GM19043 (cell line): ENCODE measurements around the gene LRP1B.
"Not testable (repeated sequence)": the region's sequence is repeated elsewhere in the genome, so short reads cannot be mapped to it uniquely, and the experiment has no call there.

Experiments
- ATAC-seq: cut with Tn5 transposase; IDR thresholded peaks from one replicate; pipeline ENCODE4 v1.9.1; 2021; ENCODE audit warnings: low read depth; ENCODE audit not compliant: unreplicated experiment

LRP1B gene

DNA sequence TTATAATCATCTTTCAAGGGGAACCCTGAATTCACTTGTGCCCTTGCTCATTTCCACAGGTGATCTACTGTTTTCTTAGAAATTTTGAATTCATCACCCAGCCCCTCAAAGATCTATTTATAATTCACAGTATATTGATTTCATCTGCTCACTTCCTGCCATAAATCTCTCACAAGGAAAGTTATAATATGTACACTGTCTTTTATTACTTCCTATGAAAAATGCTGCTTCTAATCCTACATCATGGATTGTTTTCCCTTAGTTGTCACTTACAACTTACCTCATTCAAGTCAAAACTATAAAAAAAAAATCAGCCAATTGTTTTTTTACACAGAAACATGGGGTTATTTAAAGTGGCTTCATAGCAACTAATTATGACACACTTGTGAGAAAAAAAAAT lies 1443.0 kb downstream of the LRP1B start:
- ATAC-seq: no peak

DNA sequence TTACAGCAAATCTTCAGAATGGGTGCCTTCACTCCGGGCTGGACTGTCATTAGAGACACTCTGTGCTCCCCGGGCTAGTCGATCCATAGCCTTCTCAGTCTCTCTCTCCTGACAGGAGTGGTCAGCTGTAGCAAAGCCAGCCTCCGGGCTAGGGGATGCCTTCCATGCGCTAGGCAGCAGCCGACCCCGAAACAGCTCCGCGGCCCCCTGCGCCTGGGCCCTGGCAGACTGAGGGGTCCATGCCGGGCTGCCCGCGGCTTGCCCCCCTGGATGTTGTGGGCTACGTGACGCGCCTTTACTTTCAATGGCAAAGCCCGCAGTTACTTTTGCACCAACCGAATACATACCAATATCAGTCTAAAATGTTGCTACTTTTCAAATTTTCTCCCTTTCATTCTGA lies 1447.2 kb downstream of the LRP1B start:
- ATAC-seq: no peak

DNA sequence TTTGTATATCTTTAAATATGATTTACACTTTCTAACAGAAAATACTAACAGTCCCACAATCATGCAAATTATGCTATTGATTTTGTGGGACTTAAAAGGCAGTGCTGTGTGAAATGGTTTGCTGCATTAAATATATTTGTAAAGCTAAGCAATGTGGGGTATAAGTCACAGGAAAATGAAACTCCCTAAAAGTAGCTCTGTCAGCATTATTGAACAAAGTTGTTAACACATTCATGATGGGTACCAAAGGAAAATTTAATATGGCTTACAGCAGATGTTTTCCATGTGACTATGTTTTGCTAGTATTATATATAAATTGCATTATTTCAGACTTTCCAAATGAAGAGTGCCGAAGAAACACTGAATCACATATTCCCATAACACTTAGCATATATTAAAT lies 1450.0 kb downstream of the LRP1B start:
- ATAC-seq: no peak

DNA sequence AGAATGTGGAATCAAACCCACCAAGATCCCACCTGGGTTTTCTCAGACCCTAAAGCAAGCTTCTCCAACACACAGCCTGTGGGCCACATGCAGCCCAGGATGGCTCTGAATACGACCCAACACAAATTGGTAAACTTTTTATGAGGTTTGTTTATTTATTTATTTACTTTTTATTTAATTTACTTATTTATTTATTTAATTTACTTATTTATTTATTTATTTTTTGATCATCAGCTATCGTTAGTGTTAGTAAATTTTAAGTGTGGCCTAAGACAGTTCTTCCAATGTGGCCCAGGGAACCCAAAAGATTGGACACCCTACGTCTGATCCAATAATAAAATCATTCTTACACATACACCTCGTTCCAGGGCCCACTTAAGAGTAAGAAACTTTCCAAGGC lies 1451.1 kb downstream of the LRP1B start:
- no peak for ATAC-seq

DNA sequence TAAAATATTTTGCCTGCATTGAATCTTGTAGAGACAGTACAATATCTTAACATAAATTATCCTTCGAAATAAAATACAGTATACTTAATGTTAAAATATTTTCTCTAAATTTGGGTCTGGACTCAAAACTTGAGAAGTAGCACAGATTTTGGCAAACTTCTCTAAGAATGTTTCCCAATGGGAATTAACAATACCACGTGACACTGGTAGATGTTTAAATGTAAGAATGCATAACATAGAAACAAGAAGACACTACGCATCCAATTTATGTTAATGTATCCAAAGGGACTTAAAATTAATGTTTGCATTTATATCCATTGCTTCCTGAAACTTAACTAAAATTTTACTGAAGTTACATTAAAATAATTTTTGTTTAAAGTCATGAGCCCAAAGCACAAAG lies 1460.9 kb downstream of the LRP1B start:
- no peak for ATAC-seq

DNA sequence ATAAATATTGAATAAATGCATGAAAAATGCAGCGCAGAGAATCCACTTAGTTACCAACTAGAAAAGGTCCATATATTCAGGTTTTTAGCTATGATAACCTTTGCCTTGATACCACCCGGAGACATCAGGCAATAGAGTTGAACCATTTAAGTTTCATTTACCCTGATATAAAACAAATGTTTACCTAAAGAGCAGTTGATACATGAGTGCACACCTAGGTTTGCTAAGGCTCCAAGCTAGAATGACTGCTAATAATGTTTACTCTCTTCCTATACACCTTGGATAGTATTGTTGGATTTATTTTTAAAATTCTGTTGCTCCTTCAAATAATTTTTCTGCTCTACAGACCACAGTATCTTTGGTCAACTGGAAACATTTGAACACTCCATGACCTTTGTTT lies 1463.6 kb downstream of the LRP1B start:
- ATAC-seq: no peak

DNA sequence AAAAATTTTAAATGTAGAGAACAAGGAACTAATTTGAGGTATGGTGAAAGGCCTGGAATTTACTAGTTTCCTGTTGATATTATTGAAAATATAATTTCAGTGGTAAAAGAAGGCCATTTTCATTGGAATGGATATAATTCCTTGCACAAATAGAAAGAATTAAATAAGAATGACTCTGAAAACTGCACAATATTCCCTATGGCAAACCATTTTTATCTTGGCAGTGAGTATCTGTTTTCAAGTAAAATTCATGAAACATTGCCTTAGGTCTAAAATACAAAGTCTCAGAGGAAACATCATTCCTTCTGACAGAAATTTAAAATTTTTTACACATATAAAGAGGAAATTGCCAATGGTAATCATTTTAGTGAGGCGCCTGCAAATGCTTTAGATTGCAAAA lies 1468.3 kb downstream of the LRP1B start:
- no peak for ATAC-seq

DNA sequence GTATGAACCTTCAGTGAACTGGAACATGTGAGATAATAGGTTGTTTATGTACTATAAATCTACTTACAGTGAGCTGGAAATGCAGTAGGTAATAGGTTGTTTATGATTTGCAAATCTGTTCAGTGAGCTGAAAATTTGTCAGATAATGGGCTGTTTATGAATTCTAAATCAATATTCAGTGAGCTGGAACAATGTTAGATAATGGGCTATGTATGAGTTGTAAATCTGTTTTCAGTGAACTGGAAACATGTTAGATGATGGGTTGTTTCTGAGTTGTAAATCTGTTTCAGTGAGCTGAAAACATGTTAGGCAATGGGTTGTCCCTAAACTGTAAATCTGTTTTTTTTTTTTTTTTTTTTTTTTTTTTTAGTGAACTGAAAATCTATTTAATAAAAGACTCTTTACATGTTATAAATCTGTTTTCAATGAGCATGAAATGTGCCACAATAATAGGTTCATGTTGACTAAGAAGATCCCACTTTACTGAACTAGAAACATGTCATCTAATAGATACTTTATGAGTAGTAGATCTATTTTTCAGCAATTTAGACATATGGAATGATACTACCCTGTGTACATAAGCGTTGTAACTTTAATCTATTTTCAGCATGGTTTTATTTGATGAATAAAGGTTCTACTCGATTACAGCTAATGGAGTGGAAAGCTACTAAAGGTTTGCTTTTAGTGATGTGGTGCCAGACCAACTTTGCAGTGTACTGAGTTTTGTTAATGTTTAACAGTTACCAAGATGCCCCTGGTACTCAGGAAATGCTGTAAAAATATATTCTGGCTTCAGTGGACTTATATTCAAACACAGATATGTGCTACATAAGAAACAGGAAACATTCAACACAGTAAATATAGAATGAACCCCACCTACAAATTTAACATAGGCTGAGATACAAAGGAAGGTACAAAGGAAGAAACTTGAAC lies 1471.8 kb downstream of the LRP1B start:
- ATAC-seq: no peak

DNA sequence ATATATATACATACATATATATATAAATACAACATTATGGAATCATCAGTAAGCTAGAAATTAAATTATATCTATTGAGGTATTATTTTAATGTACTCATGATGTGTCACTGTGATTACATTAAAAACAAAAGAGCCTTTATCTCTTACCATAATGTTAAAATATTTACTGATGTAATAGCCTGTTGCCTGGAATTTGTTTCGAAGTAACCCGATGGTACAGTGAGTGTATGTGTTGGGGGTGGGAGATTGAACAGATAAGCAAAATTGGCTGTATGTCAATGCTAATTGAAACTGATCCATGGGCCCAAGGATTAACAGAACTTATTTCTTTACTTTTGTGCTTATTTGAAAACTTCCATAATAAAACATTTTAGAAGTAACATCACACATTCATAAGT lies 1473.2 kb downstream of the LRP1B start:
- ATAC-seq: no peak

DNA sequence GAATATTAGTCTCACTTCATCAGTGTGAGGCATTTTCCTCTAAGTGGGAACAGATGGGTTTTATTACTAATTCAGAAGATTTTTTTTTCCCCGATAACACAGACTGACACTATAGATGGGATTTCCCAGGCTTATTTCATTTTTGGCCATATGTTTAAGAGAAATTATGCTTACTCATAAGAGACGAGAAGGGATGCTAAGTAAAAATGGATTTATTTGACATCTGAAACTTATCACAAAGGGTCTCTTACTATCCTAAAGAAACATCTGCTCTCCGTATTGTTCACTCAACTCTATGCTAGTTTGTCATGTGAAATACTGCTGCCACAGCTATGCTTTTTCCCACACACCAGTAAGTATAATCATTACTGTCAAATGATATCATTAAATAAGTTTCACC lies 1476.3 kb downstream of the LRP1B start:
- no peak for ATAC-seq

DNA sequence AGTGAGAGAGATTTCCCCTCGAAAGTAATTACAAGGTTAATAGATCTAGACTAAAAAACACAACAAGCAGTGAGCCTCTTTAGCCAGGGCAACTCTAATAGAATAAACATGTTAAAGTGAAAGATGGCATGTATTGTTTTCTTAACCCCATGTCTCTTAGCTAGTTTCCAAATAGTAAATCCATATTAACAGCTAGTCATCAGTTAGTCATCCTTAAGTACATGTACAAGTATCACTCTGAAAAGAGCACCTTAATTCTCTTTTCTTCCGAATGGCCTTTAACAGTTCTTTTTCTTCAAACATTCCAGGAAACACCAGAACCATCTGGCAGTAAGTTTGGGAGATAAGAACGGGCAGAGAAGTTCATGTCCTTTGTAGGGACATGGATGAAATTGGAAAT lies 1480.0 kb downstream of the LRP1B start:
- no peak for ATAC-seq

DNA sequence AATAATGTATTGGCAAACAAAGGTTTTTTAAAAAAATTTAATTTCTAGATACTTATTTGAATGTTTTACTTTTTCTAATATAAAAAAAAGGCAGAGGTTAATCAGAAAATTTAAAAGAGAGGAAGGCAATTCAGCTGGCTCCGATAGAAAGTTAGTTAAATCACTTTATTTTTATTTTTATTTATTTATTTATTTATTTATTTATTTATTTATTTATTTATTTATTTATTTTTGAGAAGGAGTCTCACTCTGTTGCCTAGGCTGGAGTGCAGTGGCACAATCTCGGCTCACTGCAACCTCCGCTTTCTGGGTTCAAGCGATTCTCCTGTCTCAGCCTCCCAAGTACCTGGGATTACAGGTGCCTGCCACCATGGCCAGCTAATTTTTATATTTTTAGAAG lies 1480.7 kb downstream of the LRP1B start:
- not testable (repeated sequence) for ATAC-seq

DNA sequence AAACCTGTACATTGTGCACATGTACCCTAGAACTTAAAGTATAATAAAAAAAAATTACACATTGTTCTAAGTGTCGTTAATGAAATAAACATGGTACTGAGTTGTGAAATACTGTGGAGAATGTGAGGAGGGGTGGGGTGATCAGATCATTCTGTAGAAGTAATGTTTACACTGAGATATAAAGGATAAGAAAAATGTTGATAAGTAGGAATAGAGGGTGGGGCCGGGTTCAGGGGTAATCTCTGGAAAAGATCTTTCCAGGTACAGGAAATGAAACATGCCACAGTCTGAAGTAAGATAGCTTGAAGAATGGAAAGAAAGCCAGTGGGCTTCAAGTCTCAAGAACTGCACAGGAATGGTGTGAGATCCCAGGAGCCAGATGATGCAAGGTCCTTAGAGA lies 1482.4 kb downstream of the LRP1B start:
- no peak for ATAC-seq

DNA sequence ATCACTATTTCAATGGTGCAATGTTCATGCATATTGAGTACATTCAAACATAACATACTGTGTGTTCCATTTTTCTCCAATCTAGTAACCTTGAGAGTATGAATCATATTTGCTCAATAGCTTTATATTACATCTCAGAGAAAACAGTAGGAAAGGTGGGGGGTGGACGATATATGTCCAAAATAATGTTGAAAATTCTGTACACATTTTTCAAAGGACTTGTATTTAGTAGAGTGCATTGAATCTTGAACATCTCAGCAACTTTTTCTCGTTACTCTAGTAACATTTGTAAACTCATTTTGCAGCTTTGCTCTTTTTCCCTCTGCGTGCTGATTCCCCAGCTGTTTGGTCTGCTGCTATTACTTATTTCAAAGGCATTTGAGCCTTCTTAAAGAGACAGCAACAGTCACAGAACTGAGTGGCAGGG lies 1487.0 kb downstream of the LRP1B start:
- no peak for ATAC-seq

DNA sequence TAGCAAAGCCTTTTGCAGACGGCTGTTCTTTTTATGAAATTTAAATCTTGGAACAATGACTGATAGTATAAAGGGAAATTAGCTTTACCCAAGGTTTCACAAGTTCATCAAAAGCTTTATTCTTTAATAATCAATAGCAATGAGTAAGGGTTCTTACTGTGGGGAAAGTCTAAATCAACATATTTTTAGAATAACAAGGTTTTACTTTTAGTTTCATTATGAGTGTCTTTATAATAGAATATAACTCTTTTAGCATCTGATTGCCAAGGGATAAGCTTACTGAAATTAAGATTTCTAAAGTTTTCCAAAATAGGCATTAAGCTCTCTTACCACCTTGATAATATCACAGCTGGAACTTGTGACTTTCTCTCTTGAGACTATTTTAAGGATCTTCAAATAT lies 1489.7 kb downstream of the LRP1B start:
- ATAC-seq: no peak

DNA sequence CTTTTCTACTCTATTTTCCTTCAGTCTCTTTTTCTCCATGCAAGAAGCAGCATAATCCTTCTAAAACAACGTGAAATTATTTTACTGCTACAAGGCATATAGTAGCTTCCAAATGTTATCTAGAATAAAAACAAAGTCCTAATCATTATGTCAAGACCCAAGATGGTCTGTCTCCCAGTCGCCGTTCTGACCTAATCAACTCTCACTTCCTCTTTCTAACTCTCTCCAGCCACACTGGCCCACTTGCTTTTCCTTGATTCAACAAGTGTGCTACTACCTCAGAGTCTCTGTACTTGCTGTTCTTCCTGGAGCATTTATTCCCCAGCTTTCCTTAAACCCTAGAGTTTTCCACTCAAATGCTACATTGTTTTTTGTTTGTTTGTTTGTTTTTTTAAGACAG lies 1491.2 kb downstream of the LRP1B start:
- peak; percentile 79 for ATAC-seq

DNA sequence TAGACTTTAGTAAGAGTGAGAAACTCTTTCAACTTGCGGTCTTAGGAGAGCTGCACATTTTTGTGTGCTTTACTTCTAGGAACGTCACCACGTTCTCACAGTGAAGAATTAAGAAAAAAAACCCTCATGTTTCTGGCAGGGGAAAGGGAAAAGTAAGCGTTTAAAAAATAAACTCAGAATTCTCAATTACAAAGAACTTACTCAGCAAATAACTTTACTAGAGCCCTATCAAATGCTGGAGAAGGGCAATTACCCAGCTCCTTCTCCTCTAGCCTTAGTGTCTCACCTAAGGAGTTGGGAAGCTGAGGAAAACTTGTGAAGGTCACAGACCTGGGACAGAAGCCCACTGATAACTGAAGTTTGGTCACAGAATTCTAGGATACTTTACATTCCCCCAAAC lies 1500.3 kb downstream of the LRP1B start:
- ATAC-seq: no peak

DNA sequence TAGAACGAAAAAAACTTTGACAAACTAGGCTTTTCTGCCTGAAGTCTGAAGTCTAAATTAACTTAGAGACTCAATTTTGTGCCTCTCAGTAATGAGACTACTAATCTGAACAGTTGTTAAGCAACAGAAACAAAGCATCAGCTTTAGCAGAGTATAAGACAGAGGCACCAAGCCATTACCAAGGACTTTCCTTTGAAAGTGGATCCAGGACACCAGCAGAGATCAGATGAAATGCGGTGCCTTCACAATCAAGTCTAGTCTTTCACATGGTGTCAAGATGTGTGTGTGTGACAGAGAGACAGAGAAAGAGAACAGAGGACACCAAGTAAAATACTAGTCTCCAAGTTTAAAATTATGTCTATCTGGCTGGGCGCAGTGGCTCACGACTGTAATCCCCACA lies 1502.9 kb downstream of the LRP1B start:
- ATAC-seq: no peak

DNA sequence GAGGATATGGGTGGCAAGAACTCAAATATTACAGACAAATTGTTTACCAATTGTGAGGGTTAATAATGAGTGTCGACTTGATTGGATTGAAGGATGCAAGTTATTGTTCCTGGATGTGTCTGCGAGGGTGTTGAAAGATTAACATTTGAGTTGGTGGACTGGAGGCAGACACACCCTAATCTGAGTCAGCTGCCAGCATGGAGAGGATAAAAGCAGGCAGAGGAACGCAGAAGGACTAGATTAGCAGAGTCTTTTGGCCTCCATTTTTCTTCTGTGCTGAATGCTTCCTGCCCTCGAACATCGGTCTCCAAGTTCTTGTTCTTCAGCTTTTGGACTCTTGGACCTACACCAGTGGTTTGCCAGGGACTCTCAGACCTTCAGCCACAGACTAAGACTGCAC lies 1503.7 kb downstream of the LRP1B start:
- ATAC-seq: no peak

DNA sequence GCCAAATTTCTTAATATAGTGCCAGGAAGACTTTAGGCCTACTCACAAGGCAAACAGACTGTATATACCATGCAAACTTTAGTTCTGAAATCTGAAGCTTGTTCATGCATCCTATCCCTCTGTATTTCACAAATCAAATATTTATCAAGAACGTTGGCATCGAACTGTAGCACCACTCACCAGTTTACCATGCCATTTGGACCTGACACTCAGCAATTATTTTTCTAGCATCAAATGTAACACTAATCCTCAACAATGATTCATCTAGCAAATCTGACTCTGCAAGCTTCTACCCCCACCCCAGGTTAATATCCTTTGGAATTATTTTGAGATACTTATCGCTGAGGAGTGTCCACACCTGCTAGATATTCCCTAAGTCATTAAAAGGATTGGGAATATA lies 1506.6 kb downstream of the LRP1B start:
- no peak for ATAC-seq

DNA sequence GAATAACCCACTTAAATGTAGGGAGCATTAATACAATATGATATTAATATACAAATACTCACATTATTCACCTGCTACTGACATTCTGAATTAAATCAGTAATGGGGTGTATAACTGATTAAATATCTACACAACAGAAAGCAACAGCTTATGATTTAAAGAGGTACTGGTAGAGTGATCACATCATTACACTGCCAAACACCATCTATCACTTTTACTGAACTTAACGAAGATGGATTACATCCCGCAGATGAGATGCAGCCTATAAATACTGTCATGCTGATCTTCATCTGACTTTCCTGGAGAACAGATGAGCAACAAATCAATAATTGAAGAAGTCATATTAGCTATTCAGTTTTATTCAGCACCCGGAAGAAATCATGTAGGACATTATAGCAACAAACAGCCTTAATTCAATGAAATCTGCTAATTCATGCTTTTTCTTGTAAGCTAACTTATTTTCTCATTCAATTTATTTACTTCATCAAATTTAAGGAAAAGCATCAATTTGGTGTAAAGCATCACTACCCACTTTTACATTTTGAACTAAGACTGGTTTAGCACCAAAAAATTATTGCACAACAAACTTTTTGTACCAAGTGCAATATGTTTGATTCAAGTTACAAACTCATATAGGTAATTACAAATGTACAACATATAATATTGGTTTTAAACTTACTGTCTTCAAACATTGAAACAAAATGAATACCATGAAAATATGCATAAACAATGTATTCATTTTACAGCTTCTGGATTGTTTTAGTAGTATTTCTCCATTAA lies 1509.0 kb downstream of the LRP1B start:
- no peak for ATAC-seq

DNA sequence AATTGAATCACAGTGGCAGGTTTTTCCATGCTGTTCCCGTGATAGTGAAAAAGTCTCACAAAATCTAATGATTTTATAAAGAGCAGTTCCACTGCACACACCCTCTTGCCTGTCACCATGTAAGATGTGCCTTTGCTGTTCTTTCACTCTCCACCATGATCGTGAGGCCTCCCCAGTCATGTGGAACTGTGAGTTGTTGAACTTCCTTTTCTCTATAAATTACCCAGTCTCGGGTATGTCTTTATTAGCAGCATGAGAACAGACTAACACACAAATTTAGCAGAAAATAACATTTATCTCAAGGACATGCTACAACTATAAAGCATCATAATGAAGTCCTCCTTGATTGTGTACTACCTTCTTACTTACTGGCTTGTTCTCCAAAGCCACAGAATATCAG lies 1526.0 kb downstream of the LRP1B start:
- ATAC-seq: peak; percentile 74
